GM04503 (cell line): Measurements from ENCODE around the gene SLC12A7.
"Not testable (repeated sequence)": the region's sequence is repeated elsewhere in the genome, so short reads cannot be mapped to it uniquely, and the experiment has no call there.

ENCODE experiments used
- DNase-seq: peaks from one replicate; pipeline ENCODE4 v3.0.0-alpha.2; 2012; ENCODE audit warnings: low read depth

SLC12A7 gene

GRCh38 chr5:1006656-1007071 is 105.2 kb downstream of the SLC12A7 start:
- no peak for DNase-seq

- DNase-seq: no peak
These were observed 105.8 kb downstream of the SLC12A7 start for GRCh38 chr5:1005904-1006655.

GRCh38 chr5:1005249-1005851 is 106.5 kb downstream of the SLC12A7 start:
- no peak for DNase-seq

GRCh38 chr5:1004461-1005248 is 107.2 kb downstream of the SLC12A7 start:
- DNase-seq: no peak

GRCh38 chr5:1003296-1003937 is 108.4 kb downstream of the SLC12A7 start:
- DNase-seq: no peak

- DNase-seq: no peak
These were observed 109.0 kb downstream of the SLC12A7 start for GRCh38 chr5:1002836-1003235.

GRCh38 chr5:1002271-1002546 is 109.7 kb downstream of the SLC12A7 start:
- DNase-seq: no peak

GRCh38 chr5:1001406-1002270 is 110.2 kb downstream of the SLC12A7 start:
- DNase-seq: no peak

- DNase-seq: not testable (repeated sequence)
These were observed 111.0 kb downstream of the SLC12A7 start for GRCh38 chr5:1000831-1001230.
